HG02678 (cell line): ENCODE data around the gene MYO1D.

ENCODE experiments used
- ATAC-seq: cut with Tn5 transposase; IDR thresholded peaks from one replicate; pipeline ENCODE4 v1.9.1; 2021; ENCODE audit warnings: mild to moderate bottlenecking, moderate library complexity; ENCODE audit not compliant: unreplicated experiment

The MYO1D gene

DNA sequence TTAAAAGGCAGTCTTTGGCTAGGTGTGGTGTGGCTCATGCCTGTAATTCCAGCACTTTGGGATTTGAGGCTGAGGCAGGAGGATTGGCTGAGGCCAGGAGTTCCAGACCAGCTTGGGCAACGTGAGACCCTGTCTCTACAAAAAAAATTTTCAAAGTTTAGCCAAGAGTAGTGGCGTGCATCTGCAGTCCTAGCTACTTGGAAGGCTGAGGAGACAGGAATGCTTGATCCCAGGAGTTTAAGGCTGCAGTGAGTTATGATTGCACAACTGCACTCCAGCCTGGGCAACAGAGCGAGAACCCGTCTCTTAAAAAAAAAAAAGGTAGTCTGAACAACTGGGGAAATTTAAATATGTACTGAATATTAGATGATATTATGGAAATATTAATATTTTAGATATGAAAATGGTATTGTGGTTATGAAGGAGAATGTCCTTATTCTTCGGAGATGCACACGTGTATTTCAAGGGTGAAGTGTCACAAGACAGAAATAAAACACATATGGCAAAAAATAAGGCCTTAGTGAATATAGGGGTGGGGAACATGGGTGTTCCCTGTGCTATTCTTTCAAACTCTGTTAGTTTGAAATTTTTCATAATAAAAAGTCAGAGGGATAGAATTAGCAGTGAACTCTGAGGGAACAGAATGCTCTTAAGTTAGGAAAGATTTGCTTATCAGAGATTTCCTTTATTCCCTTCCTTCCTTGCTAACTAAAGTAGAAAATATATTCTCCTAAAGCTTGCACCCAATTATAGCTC is 245.4 kb downstream of the MYO1D start:
- no peak for ATAC-seq

- ATAC-seq = no peak
Measured at GRCh38 chr17:32629563-32630190, 247.2 kb downstream of the MYO1D start.

DNA sequence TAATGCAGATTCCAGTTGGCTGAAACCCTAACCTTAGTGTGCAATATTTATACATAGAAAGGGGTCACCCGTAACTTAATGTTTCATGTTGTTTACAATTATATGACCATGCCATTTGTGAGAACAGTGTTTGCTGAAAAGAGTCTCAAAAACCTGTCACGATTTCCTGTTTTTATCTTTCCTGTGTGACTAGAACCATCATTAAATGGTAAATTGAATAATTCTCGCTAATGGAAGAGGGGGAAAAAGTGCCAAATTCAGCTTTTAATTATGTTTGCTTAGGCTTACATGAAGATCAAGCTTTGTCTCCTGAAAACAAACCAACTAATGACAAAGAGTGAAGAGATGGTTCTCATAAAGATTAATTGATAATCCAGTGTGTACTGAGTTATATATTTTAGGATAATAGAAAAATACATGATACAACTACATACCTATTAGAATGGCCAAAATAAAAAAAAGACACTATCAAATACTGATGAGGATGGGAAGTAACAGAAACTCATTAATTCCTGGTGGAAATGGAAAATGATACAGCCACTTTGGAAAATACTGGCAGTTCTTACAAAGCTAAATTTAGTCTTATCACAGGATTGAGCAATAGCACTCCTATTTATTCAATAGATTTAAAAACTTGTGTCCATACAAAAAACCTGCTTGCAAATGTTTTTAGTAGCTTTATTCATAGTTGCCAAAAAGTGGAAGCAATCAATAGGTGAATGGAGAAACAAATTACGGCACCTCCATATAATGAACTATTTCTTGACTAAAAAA is 248.5 kb downstream of the MYO1D start:
- no peak for ATAC-seq

GRCh38 chr17:32627239-32627996 is 249.5 kb downstream of the MYO1D start:
- ATAC-seq = no peak

DNA sequence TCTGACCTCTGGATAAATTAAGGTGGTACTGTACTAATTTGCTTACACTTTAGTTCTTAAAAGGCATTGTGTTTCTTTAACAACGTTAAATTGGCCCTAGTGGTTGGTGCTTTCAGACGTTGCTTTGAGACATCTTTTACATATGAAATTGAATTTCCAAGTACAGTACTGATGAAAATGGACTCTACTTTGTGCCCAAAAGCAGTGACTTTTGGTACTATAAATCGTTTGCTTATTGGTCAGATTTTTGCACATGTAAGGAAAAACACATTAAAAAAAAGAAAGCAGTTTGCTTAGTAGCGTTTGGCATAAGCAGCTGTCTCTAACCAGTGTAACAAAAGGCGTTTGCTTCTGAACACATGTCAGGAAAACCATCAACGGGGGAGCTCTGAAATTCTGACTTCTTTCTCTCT is 250.5 kb downstream of the MYO1D start:
- ATAC-seq = no peak

DNA sequence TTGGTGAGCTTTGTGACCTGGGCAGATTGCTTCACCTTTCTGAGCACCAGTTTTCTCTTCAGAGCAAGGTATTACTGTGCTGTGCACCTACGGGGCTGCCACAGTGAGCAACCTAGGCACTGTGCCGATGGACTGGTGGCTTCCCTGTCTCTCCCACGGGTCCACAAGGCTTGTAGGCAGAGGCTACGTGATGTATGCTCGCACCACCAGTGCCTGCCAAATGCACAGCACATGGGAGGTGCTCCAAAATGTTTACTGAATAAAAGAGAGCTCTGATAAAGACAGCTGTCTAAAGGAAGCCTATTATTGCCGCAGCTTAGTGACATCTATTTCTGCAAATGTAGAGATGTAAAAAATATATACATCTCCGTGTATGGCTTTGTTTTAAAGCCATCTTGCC is 251.0 kb downstream of the MYO1D start:
- no peak for ATAC-seq

DNA sequence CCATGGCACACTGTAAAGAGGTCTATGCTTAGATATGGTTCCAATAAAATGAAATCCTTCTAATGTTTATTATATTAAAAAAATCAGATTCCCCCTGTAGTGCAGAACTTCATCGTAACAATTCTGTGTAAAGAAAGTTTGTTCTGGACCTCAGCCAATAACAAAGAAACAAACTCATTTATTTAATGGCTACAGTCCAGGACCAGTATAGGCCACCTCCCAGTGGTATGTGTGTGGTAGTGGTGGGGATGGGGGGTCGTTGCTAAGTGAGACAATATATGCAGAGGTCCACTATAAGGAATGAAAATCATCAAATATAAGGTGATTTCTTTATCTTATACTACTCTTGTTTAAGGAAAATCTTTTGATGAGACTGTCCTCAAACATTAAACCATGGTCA is 253.7 kb downstream of the MYO1D start:
- no peak for ATAC-seq

- no peak for ATAC-seq
Measured at GRCh38 chr17:32622540-32622939, 254.4 kb downstream of the MYO1D start.

DNA sequence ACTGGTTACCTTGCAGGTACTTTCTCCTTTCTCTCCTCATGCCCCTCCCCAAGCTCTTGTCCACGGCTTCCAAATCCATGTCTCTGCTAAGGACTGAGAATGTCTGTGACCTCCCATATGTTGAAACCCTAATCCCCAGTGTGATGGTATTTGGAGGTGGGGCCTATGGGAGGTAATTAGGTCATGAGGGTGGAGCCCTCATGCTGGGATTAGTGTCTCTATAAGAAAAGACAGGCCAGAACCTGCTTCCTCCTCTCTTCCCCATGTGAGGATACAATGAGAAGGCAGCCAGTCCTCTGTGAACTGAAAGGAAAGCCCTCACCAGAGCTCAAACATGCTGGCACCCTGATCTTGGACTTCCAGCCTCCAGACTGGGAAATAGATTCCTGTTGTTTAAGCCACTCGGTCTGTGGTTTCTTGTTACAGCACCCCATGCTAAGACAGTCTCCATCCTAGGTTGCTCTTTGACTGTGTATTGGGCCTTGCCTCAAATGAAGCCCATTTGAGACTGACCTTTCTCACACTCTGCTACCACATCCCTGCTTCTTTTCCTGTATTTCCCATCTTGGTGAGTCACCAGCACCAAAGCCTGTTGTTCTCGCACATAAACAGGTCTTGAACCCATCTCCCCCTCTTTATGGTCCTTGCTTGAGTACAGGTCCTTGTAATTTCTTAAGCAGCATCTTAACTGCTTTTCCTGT is 255.2 kb downstream of the MYO1D start:
- no peak for ATAC-seq

DNA sequence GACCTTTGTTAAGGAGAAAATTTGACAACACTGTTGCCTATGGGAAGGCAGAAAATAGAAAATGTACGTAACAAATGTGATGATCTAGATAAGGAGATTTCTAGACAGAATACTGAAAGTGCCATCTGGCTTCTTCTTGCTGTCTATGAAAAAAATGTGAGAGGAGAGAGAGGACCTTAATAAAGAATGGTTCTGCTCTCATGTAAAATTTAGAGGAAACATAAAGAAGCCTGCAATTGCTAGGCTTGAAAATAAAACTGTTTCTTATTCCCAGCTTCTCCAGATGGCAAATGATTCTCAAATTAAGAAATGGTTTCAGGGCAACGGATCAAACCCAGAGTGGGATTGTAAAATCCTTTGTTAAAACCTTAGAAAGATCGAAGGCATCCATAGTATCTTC is 261.6 kb downstream of the MYO1D start:
- ATAC-seq = no peak

DNA sequence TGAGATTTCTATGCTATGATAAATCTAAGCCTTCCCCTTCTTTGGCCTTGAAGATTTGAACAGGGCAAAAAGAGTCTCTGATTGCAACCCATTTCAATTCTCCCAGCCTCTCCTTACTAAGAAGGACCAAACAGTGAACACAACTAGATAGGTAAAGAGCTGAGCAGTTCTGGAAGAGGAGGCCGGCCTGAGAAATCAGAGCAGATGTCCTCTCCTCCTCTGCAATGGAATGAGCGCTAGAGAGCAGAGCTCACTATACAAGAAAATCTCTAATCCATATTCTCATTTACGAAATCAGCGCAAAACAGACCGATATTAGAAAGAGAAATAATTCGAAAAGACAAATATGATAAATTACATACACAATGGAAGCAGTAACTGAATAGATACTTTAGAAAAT is 266.0 kb downstream of the MYO1D start:
- no peak for ATAC-seq

DNA sequence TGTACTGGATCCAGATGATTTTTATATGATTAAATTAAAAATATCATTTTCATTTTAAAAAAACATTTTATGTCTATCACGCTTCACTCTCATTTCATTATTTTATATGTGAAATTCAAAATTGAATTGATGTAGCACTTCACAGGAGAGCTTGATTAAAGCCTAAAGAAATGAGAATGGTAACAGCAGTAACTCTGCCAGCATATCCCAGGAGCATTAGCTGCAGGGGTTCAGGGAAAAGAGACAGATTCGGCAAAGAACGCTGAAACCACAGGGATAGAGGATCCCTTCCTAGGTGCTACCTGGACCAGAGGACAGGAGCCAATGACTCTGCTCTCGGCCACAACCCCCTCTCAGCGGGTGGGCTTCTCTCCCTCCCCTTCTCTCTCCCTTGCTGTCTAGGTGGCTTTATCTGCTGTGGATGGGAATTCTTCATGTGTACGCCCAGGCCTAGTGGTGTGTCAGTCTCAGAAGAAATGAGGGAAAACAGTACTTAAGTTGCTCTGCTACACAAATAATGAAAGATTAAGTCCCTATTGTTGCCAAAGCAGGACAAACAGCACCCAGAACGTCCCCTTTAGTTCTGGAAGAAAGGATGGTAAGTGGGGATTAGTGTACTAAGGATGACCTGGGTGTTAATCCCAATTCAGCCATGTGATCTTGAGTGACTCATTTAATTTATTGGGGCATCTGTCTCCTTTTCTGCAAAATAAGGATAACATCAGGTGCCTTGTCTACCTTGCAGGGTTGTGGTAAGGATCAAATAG is 266.9 kb downstream of the MYO1D start:
- ATAC-seq = no peak

- ATAC-seq = no peak
Measured at GRCh38 chr17:32609085-32609484, 267.8 kb downstream of the MYO1D start.

- ATAC-seq = no peak
Measured at GRCh38 chr17:32608267-32608666, 268.7 kb downstream of the MYO1D start.

DNA sequence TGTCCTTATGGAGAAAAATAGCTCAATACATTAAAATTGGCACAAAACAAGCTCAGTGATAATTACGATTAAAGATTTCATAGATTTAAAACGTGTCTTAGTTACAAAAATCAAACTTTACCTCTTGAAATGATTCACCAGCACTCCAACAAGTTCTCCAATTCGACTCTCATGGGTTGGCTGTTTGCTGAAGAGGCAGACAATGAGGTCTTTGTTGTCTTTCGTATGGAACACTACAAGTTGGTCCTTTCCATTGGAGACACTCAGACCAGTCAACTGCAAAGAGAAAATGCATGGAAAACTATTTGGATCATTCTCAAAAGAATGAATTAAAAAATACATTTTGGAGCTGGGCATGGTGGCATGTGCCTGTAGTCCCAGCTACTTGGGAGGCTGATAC is 272.0 kb downstream of the MYO1D start:
- no peak for ATAC-seq

- ATAC-seq = no peak
Measured at GRCh38 chr17:32602396-32602795, 274.5 kb downstream of the MYO1D start.

GRCh38 chr17:32601866-32602265 is 275.1 kb downstream of the MYO1D start:
- no peak for ATAC-seq

DNA sequence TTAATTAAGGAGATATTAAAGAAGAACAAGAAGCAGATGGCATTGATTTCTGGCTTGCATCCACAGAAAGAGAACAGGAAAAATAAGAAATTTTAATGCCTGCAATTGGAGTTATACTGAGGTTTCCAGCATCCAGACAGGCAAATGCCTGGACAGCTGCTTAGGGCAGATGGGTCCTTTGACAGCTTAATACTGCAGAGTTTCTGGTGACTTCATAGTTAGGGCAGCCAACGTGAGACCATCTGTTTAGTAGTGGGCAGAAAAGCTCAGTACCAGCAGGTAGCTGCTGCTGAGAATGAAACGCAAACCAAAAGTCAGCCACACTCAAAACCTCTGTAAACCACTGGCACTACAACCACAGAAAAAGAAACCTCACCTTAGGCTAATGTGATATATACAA is 280.3 kb downstream of the MYO1D start:
- no peak for ATAC-seq

DNA sequence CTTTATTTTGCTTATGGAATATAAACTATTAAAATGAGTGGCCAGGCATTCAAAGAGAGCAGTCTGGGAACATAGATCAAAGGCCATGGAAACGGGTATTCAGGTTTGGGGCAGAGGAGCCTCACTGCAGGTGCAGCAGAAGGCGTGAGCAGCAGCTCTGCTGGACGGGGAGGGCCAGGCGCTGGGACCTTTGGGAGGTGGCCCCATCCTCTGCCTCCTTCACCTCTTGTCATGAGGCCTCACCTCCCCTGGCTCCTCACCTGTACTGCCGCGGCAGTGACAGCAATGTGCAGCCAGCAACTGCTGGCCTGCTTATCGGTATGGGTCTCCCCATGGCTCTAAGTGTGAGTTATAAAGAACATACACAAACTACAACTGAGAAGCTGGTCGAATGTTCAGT is 280.7 kb downstream of the MYO1D start:
- ATAC-seq = no peak

DNA sequence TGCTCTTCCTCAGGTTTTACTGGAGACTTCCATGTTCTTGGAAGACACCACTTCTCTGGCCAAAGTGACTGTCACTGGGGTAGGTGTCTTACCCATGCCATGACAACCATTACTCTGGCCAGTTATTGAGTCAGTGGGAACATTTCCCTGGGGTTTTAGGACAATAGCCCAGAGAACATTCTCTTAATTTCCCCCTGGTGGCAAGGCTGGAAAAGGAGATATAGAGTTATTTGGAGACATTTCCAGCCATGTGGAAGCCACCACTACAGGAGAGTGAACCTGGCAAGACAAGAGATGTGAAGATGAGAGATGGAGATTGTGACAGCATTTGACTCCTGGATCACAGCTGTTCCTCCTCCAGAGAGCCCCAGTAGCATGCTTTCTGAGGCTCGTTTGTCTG is 283.9 kb downstream of the MYO1D start:
- ATAC-seq = no peak
